Measurements from ENCODE around the gene FAM184A.

GRCh38 chr6:119121367-119121766, 42.9 kb upstream of the FAM184A start:
- TF ChIP-seq EZH2 (IDR thresholded peaks at IDR 0.05; ENCODE audit: insufficient read depth, poor library complexity, severe bottlenecking) (no peak), EZH2phosphoT487 (IDR thresholded peaks at IDR 0.05; ENCODE audit: insufficient read depth, low read depth) (no peak)

Measured in GM23248 (cell line).